GM19463 (cell line): ENCODE data around the gene BRD3OS.

Source experiments
- ATAC-seq: cut with Tn5 transposase; IDR thresholded peaks from one replicate; pipeline ENCODE4 v1.9.1; 2021; ENCODE audit warnings: mild to moderate bottlenecking, moderate library complexity; ENCODE audit not compliant: unreplicated experiment

The BRD3OS gene, protein sequence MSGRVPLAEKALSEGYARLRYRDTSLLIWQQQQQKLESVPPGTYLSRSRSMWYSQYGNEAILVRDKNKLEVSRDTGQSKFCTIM

DNA sequence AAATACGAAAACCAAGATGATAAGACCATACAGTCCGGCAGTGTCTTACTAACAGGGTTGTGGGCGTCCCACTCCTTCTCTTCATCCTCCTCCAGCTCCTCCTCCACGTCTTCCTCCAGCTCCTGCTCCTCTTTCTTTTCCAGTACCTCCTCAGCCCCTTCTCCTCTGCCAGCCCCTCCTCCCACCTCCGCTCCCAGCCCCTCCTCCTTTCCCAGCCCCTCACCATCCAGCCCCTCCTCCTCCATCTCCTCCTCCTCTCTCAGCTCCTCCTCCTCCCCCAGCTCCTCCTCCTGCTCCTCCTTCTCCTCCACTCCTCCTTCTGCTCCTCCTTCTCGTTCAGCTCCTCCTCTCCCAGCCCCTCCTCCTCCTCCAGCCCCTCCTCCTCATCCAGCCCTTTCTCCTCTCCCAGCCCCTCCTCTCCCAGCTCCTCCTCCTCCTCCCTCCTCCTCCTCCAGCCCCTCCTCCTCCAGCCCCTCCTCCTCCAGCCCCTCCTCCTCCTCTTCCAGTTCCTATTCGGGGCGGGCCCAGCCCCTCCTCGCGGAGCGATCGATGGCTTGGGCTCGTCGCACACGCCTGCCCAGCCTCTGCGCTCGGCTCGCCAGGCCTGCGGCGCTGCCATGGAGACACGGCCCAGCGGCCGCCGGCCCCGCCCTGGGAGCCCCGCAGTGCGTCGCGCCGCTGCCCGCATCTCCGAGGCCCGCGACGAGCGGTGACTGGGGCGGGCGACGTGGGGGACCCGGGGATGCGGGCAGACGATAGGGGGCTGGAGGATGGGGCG is at the start of gene BRD3OS:
TSS of gene BRD3OS (plus strand) at position 654 of the 778 bp plus-strand sequence. CDS start 1,267 bp downstream, outside the sequence.
- ATAC-seq, result peak; percentile 86

DNA sequence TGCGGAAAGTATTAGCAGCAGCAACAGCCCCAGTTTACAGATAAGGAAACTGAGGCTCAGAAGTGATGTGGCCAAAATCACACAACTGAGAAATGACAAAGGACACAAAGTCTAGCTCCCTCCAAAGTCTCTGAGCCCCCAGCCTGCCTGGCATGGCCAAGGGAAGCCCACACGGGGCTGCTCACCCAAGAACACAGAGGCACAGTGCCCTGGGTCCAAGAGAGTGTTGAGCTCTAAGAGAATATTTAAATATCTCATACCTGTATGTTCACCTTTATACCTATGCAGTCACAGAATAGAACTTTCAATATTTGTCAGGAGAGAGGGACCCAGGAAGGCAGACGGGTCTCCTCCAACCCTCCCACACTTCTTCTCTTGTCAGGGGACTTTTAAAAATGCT is 49.8 kb upstream of the BRD3OS start:
- ATAC-seq, result no peak

DNA sequence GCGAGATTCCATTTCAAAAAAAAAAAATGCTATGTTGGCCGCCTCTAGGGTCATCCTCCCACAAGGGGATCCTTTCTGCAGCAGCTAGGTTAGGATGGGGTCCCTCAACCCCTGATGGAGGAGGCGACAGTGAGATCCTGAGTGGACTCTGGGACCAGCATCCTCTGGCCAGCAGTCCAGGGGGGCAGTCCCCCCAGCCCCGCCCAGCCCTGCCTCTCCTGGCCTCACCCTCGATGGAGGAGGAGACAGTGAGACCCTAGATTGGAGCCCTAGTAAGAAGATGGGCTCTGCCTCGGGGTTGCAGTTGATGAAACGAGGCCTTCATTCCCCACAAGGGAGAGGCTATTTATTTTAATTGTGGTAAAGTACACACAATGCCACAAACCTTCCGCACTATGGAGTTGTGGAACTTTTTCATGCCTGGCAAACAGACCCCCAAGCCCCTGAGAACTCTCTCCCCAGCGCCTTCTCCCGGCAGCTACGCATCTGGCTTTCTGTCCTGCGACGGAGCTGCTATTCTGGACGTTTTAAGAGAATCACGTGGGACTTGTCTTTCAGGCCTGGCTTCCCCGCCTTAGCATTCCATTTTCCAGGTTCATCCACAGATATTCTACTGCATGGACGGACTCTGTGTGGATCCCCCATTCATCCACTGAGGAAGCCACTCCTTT is 49.0 kb upstream of the BRD3OS start:
- no peak for ATAC-seq

DNA sequence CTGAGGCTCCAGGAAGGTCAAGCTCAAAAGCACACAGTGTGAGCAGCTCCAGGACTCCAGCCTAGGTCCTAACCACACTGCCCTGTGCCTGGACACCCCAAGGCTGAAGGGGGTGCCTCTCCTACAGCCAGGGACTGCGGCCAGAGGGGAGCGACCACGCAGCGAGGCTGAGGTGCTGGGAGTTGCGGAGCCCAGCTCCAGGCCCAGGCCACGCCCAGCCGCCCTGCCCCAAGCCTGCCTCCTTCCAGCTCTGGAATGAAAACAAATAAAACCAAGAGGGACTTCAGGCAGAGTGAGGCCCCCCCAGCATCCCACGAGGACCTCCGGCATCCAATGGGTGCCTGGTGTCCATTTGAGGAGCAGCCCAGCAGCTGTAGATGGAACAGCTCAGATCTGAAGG is 48.4 kb upstream of the BRD3OS start:
- no peak for ATAC-seq

DNA sequence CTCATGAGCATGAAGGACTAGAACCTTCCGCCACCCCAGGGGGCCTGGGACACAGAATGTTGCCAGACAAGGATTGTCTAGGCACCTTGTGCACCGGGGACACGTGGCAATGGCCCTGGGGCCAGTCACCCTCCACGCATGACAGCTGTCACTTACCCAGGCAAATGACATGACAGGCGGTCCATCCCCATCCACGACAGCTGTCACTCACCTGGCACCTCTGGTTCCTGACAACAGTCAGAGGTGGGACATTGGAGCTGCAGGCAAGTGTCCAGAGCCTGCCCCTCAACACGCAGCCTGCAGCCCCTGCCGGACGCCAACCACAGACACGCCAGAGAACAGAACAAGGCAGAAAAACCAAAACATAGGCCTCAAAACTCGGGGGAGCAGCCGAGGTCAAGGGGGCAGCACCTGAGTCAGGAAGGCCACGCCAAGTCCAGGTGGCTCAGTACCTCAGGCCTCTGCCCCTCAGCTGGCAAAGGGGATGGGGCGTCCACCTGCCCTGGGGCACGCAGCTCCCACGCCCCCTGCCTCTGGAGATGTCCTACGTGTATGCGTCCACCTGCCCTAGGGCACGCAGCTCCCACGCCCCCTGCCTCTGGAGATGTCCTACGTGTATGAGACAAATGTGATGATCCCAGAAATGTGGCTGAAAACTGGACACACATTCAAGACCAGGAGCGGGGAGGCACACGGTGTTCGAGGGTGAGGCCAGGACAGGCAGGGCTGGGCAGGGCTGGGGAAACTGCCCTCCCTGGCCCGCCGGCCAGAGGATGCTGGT is 47.7 kb upstream of the BRD3OS start:
- no peak for ATAC-seq

DNA sequence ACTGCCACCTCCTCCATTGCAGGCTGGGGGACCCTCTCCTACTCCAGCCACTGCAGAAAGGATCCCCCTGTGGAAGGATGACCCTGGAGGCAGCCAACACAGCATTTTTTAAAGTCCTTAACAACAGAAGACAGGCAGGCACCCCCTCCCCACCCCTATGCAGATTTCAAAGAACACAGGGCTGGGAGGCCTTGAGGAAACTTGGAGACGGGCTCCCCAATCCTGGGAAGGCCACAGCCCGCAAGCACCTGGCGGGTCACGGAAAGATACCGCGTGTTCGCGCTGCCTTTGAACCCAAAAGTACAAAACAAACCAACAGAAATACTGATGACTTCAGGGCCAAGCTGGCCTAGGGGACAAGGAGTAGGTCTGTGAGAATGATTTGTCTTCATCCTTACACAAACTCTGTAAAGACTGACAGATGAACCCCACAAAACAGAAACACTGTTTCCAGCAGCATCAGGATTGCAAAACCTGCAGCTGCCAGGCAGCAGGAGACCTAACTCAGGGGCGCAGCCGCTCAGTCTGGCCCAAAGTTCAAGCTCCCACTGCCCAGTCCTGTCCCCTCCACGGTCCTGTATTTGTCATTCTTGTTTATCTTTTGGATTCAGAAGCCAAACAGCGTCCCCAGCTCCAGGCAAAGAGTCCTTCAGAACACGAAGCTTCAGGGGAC is 46.9 kb upstream of the BRD3OS start:
- ATAC-seq, result no peak

DNA sequence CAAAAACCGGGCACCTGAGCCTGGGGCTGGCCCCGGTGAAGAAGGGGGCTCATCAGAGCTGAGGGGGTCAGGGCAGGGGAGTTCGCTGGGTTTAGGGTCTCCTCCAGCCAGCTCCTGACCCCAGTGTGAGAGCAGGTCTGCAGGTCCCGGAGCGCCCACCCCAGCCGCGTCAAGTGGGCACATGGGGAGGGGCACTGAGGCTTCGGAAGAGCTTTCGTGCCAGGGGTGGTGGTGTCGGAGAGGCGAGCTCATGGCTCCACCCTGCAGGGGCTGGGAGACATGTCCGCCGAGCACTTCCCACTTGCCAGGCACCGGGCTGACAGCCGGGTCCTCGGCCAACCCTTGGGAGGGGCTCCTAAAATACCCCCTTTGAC is 46.4 kb upstream of the BRD3OS start:
- no peak for ATAC-seq

DNA sequence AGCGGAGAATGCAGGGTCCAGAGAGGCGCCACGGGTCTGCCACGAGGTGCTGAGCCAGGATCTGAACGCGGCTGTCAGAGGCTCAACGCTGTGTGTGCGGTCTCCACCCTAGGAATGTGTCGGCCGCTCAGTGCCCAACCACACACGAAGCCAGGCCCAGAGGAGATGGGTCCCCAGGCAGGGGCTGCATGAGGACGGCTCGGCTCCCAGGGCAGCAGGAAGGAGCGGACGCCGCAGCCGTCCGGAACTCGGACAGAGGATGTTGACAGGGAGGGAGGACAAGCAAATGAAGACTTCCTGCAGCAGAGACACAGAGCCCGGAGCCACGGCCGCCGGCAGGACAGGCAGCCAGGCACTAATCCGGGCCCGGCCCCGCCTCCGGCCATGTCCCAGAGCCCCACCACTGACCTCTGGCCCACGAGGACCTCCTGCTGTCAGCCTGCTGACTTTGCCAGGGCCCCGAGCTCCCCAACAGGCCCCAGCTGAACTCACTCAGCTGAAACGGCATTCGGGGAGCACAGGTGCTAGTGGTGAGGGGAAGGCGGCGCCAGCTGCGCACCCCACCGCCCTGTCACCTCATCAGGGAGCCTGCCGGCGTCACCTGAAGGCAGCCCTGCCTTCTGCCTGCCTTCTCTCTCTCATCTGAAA is 45.9 kb upstream of the BRD3OS start:
- ATAC-seq, result no peak

DNA sequence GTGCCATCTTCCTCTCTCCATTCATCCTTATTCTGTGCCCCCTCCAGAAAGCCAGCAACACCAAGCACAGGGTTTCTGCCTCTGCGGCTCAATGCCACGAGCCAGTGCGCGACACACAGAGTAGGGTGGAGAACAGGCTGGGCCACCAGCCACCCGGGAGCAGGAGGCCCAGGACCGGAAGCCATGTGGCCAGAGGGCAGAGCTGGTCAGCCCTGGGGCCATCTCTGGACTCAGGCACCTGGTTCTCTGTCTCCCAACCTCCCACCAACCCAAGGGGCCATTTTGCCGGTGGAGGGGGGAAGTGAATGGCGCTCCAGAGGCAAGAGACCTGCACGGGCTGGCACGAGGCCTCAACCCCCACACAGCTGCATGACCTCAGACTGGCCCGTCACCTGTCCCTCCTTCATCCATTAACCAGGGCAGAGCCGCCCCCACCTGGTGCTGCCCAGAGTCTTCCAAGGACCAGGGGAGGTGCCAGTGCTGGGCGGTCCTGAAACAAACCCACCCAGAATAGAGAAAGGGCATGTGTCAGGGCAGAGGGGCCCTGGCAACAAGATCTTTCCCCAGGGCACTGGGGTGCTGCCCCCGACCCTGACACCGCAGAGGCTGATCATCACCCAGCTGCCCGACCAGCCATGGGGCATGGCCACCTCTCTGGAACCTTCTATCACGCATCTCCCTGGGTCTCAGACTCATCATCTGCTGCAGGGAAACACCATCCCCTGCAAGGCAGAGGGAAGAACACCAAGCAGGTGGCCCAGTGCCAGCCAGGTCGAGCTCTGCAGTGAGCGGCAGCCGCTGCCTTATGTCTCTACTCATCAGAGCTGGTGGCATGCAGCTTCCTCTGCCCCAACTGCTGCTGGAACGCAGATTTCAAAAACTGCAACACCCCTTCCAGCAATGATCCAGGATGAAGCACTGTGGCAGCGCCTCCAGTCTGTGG is 45.1 kb upstream of the BRD3OS start:
- no peak for ATAC-seq

DNA sequence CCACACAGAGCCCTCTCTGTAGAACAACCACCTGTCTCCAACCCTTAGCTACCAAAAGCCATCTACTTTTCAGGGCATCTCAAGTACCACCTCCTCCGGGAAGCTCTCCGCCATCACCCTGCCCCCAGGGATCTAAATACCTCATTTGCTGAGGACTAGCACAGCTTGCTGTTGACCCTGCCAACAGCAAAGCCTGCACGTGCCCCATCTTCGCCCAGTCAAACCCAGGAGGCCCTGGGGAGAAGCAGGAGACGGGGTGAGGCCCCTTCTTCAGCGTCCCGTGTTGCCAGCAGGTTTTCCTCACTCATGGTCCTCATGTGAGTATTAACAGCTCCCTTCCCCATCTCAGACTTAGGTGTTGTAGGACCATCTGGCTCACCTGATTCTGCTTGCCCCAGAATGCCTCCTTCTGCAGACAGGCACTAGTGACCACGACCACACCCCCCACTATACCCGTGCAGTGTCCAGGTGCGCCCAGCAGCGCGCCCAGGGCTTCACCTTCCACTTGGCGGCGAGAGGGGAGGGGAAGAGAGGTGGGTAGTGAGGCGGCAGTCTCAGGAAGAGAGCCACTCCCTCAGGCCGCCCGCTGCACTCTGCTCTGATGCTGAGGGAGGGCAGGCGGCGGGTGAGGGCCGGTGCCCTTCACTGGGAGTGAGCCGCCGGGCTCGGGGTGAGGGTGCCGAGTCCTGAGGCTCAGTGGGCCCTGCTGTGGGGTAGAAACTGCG is 44.3 kb upstream of the BRD3OS start:
- ATAC-seq, result no peak

DNA sequence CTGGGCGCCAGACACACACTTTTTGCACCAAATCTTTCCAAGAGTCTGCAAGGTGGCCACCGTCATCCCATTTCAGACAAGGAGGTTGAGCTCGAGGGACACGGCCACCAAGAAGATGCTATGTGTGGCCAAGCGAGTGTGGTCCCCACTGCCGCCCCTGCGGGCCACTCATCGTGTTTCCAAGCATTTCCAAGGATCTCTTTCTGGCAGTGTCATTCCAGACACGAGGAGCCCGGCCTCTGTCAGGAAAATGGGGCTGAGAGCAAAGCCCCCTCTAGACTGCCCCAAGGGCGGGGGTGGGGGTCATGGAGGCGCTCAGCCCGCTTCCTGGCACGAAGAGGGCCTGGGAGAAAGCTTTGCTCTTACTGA is 43.7 kb upstream of the BRD3OS start:
- no peak for ATAC-seq

DNA sequence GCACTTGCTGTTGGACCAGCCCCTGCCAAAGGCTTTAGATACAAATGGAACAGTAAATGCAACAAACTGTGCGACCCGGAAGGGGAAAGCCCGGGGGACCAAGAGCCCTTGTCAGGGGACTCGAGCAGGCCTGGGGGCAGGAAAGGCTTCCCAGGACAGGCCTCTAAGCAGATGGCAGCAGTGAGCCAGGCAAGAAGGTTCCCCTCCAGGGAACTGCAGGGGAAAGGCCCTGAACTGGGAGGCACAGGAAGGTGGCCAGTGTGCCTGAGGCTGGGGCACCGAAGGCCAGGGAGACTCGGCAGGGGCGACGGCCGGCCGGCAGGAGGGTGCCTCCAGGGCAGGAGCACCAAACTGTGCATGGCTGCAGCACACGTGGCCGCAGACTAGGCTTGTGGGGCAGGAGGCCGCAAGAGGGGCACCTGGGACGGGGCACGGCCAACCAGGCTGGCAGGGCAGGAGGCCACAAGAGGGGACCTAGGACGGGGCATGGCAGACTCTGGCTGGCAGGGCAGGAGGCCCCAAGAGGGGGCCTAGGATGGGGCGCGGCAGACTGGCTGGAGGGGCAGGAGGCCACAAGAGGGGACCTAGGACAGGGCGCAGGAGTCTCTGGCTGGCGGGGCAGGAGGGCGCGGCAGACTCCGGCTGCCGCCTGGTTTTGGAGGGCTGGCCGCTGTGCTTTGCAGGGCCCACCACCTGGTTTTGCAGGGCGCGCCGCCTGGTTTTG is 43.2 kb upstream of the BRD3OS start:
- no peak for ATAC-seq

DNA sequence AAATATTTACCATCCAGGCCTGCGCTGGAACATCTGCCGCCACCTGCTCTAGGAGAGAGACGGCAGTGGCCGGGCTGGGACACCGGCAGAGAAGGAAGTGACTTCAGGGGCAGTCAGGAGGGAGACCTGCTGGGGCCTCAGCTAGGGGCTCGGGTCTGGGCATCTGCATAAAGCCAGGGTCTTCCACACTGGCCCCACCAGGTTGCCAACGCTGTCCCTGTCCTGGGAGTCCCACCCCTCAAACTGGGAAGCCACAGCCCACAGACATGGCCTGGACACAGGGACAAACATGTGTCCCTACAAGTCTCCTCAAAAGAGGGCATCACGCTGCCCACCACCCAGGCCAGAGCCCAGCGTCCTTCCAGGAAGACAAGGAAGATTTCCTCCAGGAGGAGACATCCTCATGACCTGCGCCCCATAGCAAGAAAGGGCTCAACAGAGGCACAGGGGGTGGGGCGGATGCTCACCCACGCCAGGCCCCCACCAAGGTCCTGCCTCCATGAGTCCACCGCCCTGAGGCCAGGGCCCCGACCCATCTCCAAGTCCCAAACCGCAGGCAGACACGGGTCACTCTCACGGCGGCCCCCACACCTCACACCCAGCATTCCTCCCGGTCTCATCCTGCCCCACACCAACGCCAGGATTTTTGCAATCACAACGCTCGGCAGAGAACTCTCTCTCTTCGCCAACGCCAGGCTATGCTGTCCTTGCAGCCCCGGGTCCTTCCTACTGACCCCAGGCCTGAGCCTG is 42.1 kb upstream of the BRD3OS start:
- ATAC-seq, result no peak

DNA sequence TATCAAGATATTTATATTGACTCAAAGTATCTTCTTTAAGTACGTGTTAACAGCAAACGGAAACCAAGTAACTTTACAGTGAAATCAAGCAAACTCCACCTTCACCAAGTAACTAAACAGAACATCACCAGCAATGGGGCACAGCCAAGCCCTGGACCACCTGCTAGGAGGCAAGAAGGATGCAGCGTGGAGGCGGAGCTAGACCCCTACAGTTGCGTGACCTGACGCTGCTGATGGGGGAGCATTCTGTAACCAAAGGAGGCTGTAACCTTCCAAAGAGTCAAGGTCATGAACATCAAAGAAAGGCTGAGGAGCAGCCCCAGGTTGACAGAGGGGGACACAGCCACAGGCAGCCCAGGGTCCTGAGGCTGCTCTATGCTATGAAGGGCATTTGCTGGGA is 39.2 kb upstream of the BRD3OS start:
- ATAC-seq, result no peak

DNA sequence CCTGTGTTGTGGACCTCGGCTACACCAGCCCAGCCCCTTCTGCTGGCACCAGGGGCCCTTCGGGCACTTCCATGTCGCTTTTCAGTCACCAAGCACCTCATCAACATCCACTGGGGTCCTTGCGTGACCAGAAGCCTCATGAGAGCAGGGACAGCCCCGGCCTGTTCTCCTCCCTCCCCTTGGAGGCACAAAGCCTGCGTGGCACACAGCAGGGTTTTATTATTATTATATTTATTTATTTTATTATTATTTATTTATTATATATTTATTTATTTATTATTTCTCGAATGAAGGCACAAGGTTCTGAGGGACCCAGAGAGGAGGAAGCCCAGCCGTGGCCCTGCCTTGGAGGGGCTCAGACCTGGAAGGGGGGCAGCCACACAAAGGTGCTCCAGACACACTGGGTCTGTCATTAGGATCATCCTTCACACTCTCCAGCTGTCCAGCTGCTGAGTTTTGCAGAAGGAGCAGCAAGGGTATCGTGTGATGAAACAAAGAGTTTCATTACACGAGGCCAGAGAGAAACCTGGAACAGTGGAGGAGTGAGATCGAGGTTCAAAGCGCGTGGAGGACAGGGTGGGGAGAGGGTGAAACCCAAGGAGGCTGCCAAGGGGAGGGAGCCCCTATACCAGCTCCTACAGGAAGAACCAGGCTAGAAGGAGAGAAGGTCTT is 38.4 kb upstream of the BRD3OS start:
- no peak for ATAC-seq

DNA sequence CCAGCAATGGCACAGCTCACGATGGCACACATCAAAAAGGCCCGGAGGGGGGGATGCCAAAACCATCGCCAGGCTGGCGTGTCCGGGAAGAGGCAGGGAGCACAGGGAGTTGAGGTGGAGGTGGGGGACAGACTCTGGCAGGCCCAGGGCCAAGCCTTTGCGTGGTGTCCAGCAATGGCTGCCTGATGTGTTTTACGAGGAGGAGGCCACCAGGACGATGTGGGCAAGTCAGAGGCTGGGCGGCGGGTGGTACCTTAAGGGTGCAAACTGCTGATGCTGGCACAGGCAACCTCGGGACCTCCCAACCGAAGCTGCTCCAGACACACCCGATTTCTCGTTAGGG is 37.9 kb upstream of the BRD3OS start:
- no peak for ATAC-seq
